Mucosa of gallbladder (tissue), 1 donor: ENCODE results near the gene NOP9. TPM values are rescaled to one million over a fixed set of nuclear protein-coding genes. Genes with fewer than 3 reads are reported as not detected.

Experiments
- DNase-seq: peaks from one replicate; pipeline ENCODE4 v3.0.0-alpha.2; 2020; ENCODE audit warnings: low spot score
- total RNA-seq: library from RNA; stranded (reverse); gene quantifications from one replicate; pipeline ENCODE4 v1.2.1, GENCODE V29; 2021
- donor health status: DM: no; HTN: no; CAD: no.

Gene NOP9
- total RNA-seq, 1 donor from 2014 or later, result 24.7 TPM

DNA sequence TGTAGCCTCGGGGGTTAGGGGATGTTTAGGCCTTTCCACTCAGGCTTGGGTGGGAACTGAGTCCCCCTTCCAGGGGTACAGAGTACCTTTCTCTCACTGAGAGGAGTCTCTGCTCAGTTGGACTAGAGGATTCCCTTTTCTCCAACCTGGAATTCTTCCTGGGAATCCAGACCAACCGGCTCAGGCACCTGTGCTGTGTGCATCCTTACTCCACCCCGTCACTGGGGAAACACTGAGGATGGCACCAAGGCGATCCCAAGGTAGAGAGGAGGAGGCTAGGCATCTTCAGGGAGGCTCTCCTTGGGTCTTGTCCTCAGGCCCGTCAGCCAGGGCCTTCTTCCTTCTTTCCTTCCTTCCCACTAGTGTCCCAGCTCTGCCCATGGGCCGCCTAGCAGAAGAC is 35.8 kb upstream of the NOP9 start:
- no peak for DNase-seq

- DNase-seq, result no peak
Measured at GRCh38 chr14:24264298-24264697, 35.4 kb upstream of the NOP9 start.

DNA sequence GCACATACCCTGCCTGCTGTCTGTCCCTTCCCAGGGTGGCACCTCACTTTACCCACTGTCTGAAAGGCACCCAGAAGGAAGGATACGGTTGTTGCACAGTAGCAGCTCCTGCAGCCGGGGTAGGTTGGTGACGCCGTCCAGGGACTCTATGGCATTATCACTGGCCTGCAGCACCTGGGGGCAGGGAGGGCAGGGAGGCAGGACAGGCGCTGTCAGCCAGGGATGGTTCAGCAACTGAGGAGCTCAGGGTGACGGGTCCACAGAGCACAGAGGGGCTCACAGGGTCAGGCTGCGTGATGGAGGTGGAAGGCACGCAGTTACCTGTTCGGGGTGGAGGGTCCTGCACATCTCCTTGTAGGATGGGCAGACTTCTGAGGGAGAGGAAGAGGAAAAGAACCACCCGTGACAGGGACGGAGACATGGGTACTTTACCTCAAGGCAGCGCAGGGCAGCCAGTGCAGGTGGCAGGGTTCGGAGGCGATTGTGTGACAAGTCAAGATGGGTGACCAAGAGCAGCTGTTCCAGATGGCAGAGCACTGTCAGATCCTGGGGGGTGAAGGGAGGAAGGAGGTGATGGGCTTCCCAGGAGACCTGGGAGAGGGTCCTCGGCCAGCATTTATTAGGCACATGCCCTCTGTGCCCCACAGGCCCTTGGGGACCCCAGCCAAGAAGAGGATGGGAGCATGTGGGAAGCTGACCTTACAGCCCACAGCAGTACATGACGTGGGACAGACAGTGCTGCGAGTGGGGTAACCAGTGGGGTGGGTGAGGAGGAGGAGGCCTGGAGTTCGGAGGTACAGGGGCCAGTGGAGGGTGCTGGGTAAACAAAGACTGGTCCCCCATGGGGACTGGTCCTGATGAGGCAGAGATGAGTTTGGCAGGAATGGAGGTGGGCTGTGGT is 33.1 kb upstream of the NOP9 start:
- no peak for DNase-seq

GRCh38 chr14:24267516-24267915 is 32.1 kb upstream of the NOP9 start:
- no peak for DNase-seq

DNA sequence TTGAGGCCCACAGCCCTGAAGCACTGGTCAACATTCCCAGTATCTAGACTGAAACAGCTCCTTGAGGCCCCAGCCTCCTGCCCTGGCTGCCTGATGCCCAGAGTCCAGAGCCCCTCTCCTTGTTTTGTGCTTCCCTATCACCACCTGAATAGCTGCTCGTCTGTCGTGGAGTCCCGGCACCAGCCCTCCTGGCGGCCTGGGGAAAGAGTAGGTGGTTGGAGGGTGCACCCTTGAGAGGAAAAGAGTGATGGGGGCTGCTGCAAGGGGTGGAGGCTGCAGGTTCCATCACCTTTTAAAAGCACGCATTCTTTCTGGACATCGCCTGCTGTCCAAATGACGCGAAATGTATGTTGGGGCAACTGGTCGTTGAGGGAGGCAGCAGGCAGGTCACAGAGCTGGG is 31.4 kb upstream of the NOP9 start:
- DNase-seq, result no peak

GRCh38 chr14:24269368-24269767 is 30.3 kb upstream of the NOP9 start:
- no peak for DNase-seq

GRCh38 chr14:24269910-24270536 is 29.6 kb upstream of the NOP9 start:
- no peak for DNase-seq

DNA sequence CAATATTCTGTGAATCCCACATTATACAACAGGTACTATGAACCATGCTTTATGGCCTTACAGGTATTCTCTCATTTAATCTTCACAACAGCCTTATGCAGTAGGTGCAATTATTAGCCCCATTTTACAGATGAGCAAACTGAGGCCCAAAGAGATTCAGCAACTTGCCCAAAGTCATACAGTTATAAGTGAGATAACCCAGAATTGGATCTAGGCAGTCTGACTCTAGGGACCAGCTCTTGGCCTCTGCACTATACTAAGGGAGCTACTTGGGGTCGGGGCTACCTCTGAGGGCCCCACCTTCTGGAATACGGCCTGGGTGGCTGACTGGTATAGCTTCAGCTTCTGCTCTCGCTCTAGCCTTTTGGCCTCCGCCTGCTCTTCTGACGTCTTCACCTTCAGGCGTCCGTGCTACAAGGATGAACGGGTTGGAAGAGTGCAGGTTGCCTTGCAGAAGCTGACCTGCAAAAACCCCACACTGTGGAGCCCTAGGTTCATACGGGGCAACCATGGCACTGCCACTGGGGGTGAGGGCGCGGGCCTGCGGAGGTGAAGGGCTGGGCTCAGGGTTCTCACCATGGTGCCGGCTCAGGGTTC is 29.0 kb upstream of the NOP9 start:
- DNase-seq, result no peak

DNA sequence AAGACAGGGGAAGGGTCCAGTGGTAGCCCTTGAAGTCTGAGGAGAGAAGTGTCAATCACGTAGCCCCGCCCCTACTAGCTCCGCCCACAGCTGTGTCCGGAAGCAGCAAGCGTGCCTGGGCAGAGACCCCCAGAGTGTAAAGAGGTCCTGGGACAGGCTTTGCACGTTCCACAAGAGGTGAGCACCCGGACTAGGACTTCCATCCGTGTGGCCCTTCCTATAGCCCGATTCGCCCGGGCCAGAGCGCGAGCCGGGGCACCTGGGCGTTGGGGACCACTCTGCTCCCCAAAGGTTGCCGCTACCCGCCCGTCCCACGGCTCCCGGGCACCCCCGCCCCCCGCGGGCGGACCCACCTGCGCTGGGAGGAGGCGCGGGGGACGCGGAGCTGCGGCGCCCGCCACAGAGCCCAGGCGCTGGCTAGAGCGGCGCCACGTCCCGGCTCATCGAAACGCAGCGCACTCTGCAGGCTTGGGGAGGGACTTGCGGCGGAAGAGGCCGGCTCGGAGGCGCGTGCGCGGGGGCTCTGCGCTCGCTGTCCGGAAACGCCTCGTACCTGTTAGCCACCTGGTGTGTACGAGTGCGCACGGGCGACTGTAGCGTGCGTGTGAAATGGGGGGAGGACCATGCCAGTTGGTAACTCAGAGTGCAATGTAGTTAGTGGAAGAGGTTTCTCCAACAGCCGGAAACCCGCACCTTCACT is 28.4 kb upstream of the NOP9 start, which contains the start of gene RABGGTA:
TSS of gene RABGGTA (minus strand) at position 464 of the 700 bp plus-strand sequence. CDS start 482 bp downstream, outside the sequence.
- DNase-seq, result peak; percentile 89

DNA sequence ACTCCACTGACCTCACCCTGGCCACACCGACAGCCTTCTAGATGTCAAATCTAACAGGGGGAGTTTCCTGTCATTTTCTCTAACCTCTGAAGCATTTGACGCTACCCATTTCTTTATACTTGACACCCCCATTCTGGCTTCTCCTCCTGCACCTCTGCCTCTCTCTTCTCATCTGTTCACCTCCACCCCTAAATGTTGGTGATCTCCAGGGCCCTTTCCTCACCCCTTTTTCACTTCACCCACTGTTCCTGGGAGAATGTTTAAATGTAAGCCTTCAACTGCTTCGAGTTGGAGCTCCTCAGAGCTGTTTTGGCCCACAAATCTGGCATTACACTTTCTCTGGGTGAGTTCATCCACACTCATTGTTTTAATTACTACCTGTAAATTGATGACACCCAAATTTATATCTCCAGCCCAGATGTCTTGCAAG is 27.8 kb upstream of the NOP9 start:
- DNase-seq, result no peak

DNA sequence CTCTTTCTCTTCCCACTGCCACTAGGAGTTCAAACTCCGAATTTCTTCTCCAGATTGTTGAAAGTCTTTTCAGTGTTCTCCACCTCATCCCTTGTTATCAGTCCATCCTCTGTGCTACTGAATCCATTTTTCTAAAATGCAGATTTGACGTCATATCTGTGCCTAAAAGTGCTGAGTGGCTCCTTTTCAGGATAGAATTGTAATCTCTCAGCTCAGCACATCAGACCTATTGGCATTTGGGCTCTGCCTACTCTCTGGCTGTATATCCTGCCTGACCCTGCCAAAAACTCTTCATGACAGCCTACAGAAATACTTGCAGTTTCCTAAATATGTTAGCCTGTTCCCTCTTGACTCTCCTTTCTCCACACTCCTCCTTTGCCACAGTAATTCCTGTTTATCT is 27.2 kb upstream of the NOP9 start:
- DNase-seq, result no peak

DNA sequence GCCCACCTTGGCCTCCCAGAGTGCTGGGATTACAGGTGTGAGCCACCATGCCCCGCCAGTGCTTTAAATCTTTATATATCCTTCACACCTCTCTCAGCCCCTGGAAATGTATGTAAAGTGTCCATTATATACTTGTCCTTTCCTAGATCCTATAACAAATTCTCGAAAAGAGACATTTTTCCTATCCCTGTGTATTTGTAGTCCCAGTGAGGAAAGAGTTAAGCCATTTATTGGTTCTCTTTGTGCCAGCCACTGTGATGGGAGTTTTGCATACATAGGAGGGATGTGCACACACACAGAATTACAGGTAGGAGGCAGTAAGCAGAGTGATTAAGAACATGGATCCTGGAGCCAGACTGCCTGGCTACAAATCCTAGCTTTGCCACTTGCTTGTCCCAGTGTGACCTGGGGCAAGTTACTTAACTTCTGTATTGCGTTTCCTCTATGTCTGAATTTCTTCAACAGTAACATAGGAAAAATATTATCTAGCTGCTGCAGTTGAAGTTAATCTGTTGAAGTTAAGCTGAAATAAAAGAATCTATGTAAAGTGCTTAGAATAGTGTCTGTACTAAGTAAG is 26.1 kb upstream of the NOP9 start:
- no peak for DNase-seq

GRCh38 chr14:24274101-24274543 is 25.5 kb upstream of the NOP9 start:
- DNase-seq, result no peak

GRCh38 chr14:24277071-24277470 is 22.6 kb upstream of the NOP9 start:
- DNase-seq, result no peak

DNA sequence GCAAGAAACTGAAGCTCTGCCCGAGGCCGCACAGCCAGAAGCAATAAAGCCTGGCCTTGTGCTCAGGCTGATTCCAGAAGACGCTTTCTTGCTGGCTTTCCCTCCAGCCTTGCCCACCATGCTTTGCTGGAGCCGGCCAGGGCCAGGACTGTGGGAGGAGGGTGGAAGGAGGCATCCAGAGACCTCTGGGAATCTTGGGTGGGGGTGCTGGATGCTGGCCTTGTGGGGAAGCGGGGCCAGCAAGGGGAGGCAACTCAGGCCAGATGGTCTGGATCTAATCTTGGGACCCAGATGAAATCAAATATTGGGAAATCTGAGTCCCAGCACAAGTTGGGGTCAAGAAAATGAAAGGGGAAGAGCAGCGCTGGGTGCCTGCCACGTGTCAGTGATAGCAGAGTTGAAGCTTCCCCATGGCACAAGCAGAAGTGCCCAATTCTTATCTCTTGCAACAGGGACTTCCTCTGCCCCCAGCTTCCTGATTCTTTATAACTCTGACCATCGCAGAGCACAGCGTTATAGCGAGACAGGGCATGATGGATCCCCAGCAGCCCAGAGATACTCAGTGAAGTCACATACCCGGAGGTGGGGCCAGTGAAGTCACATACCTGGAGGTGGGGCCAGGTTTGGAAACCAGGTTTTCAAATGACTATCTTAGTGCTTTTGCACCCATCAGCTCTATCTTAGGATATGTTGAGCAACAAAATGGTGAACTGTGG is 21.9 kb upstream of the NOP9 start:
- peak; percentile 29 for DNase-seq

- DNase-seq, result no peak
Measured at GRCh38 chr14:24278424-24278823, 21.2 kb upstream of the NOP9 start.

- DNase-seq, result no peak
Measured at GRCh38 chr14:24279301-24280186, 20.1 kb upstream of the NOP9 start.

DNA sequence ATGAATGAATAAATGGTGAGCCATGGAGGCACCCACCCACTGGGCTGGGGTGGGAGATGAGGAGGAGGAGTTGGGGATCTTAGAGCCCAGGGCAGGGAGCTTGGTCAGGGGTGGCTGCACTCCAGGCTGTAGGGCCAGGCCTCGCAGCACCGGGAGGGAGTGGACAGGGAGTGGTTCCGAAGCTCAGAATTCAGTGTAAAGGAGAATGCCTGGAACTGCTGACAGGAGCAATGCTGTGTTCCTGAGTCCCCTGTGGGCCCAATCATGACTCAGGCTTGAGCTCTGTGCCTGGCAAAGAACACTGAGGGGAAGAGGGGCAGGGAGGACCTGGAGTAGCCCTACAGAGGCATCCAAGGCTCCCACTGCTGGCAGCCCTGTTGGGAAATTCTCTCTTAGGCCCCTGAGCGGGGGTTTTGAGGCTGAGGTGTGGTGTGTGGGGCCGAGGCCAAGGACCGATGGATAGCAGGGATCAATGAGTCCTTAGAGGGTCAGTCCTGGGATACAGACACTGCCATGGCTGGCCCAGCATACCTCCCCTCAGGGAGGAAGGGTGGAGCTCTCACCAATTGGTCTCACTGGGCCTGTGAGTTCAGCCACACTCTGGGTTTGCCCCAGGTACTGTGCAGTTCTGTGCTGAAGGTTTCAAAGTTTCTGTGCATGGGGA is 18.7 kb upstream of the NOP9 start:
- no peak for DNase-seq

GRCh38 chr14:24281636-24282035 is 18.0 kb upstream of the NOP9 start:
- no peak for DNase-seq
